A549 (cell line): Measurements from ENCODE around the gene FAM114A2. TPM values are rescaled to one million over a fixed set of nuclear protein-coding genes. Genes with fewer than 3 reads are reported as not detected.
A peak's percentile ranks its signal among the peaks of the same experiment; 100 is the strongest.

Experiments
- ATAC-seq, 2 experiments: fragments of 200-7000 bp in 1 of 2; fragments of >200 bp in 1 of 2; cut with Nextera tagmentation in 1 of 2; cut with Tn5 transposase in 1 of 2; 3 replicates each; pipeline versions ENCODE4 v1.8.0 to v1.9.1; 2018 to 2020; ENCODE audit warnings: mild to moderate bottlenecking in 1 of 2, moderate library complexity in 1 of 2
- CTCF ChIA-PET: fragments of 300-600 bp; sonication (Branson Sonifier 250); formaldehyde crosslinking; extraction: SDS; loops from one replicate; lab custom pipeline; 2021; ENCODE audit warnings: antibody characterized with exemption, inconsistent platforms; lab: Yijun Ruan, JAX
- POLR2A ChIA-PET: fragments of 350-600 bp; formaldehyde crosslinking; extraction: SDS; loops from one replicate; lab custom pipeline; 2021; ENCODE audit warnings: antibody characterized with exemption, inconsistent platforms; lab: Yijun Ruan, JAX
- DNase-seq, 2 experiments: peaks; one replicate each; pipeline versions ENCODE4 v3.0.0 to v3.0.0-alpha.2; 2011 to 2016; ENCODE audit warnings: low read depth in 1 of 2, low spot score in 1 of 2
- FAIRE-seq: peaks from 2 replicates; lab custom pipeline; 2011; peaks lifted over from hg19 to GRCh38; lab: Jason Lieb, UNC
- H3K27ac ChIP-seq, 2 experiments: fragments of >200 bp; sonication (Bioruptor Twin); formaldehyde crosslinking; 3 replicates each; pipeline ENCODE4 v1.5.1; 2016 to 2017
- H3K4me1 ChIP-seq: fragments of >200 bp; sonication (Bioruptor Twin); formaldehyde crosslinking; 3 replicates; pipeline ENCODE4 v1.6.1; 2016
- H3K4me2 ChIP-seq: fragments of >200 bp; sonication (Bioruptor Twin); formaldehyde crosslinking; 3 replicates; pipeline ENCODE4 v1.6.1; 2016
- H3K4me3 ChIP-seq: fragments of >200 bp; sonication (Bioruptor Twin); formaldehyde crosslinking; 3 replicates; pipeline ENCODE4 v1.5.1; 2016
- H3K9me3 ChIP-seq: fragments of >200 bp; sonication (Bioruptor Twin); formaldehyde crosslinking; 3 replicates; pipeline ENCODE4 v1.6.1; 2016
- BHLHE40 ChIP-seq: IDR thresholded peaks from 2 replicates; pipeline ENCODE4 v1.6.1; 2012; ENCODE audit warnings: low read depth, low read length, inconsistent platforms
- CBX2 ChIP-seq: fragments of 200-600 bp; sonication (generic); IDR thresholded peaks from 2 replicates; pipeline ENCODE4 v1.6.1; 2016; ENCODE audit warnings: low read depth, mild to moderate bottlenecking, borderline replicate concordance
- CBX8 ChIP-seq: fragments of 200-600 bp; sonication (generic); IDR thresholded peaks from 2 replicates; pipeline ENCODE4 v1.6.1; 2016
- CHD2 ChIP-seq: fragments of 150-350 bp; IDR thresholded peaks from 2 replicates; pipeline ENCODE4 v1.6.1; 2014; ENCODE audit warnings: low read length; ENCODE audit not compliant: partially characterized antibody
- EHMT2 ChIP-seq: fragments of 200-600 bp; sonication (generic); IDR thresholded peaks from 2 replicates; pipeline ENCODE4 v1.6.1; 2016; ENCODE audit warnings: antibody characterized with exemption, low read depth, mild to moderate bottlenecking, moderate library complexity
- ELK1 ChIP-seq: fragments of 150-350 bp; IDR thresholded peaks from 2 replicates; pipeline ENCODE4 v1.6.1; 2014; ENCODE audit warnings: low read depth, mild to moderate bottlenecking, low read length
- FOSB ChIP-seq: fragments of 250-450 bp; sonication (Bioruptor Pico); IDR thresholded peaks from 2 replicates; pipeline ENCODE4 v1.5.0; 2020; ENCODE audit warnings: mild to moderate bottlenecking, moderate library complexity
- HES2 ChIP-seq: fragments of >200 bp; sonication (Bioruptor Twin); formaldehyde crosslinking; IDR thresholded peaks from 2 replicates; pipeline ENCODE4 v1.6.1; 2016
- HMGXB4 ChIP-seq: fragments of 250-450 bp; sonication (Bioruptor Pico); IDR thresholded peaks from 2 replicates; pipeline ENCODE4 v1.5.0; 2021; ENCODE audit warnings: mild to moderate bottlenecking, moderate library complexity, borderline replicate concordance
- HOXB13 ChIP-seq: fragments of 250-450 bp; sonication (Bioruptor Pico); IDR thresholded peaks from 2 replicates; pipeline ENCODE4 v1.5.0; 2020; ENCODE audit warnings: low read depth, mild to moderate bottlenecking, moderate library complexity
- KDM1A ChIP-seq: fragments of 200-600 bp; sonication (generic); IDR thresholded peaks from 2 replicates; pipeline ENCODE4 v1.6.1; 2016; ENCODE audit warnings: low read depth, mild to moderate bottlenecking
- MAFK ChIP-seq: fragments of 450-650 bp; IDR thresholded peaks from 2 replicates; pipeline ENCODE4 v1.6.1; 2014; ENCODE audit not compliant: partially characterized antibody
- NR3C1 ChIP-seq: fragments of >200 bp; sonication (Bioruptor Twin); formaldehyde crosslinking; IDR thresholded peaks from 3 replicates; pipeline ENCODE4 v1.6.1; 2017
- PHF8 ChIP-seq: fragments of 200-600 bp; sonication (generic); IDR thresholded peaks from 2 replicates; pipeline ENCODE4 v1.6.1; 2016; ENCODE audit warnings: low read depth, mild to moderate bottlenecking, antibody characterized with exemption, moderate library complexity, borderline replicate concordance
- POLR2AphosphoS2 ChIP-seq: conservative IDR thresholded peaks from 2 replicates; pipeline ENCODE4 v1.6.1; 2012; ENCODE audit warnings: low read length, improper control_type of control experiment, inconsistent platforms
- RCOR1 ChIP-seq: fragments of 150-350 bp; IDR thresholded peaks from 2 replicates; pipeline ENCODE4 v1.6.1; 2014; ENCODE audit warnings: antibody characterized with exemption, low read length, low read depth
- REST ChIP-seq: fragments of 200-600 bp; sonication (generic); IDR thresholded peaks from 2 replicates; pipeline ENCODE4 v1.6.1; 2016; ENCODE audit warnings: antibody characterized with exemption, mild to moderate bottlenecking, moderate library complexity
- RFX5 ChIP-seq: fragments of 450-650 bp; IDR thresholded peaks from 2 replicates; pipeline ENCODE4 v1.7.1; 2014; ENCODE audit warnings: antibody characterized with exemption, mild to moderate bottlenecking, moderate library complexity
- polyA plus RNA-seq, 4 experiments: library from polyadenylated mRNA; depleted of rRNA in 3 of 4; stranded (reverse); fragments of >200 nt; fragmentation: RNase III in 1 of 4; extraction: RNeasy Plus Mini Kit Qiagen cat#74134 plus additional on column Dnase treatment in 1 of 4; gene quantifications; 2 replicates in 3 of 4; 3 replicates in 1 of 4; pipeline ENCODE4 v1.2.3, GENCODE V29; 2011 to 2017

Gene FAM114A2
- polyA plus RNA-seq, 2 of the 4 experiments (the other 2 are of a cell fraction), result 14.6 to 21.3 TPM

GRCh38 chr5:153979028-153979783 lies 59.5 kb downstream of the FAM114A2 start (continued):
- TF ChIP-seq REST (no peak), NR3C1 (no peak), FOSB (CRISPR knock-in tag) (no peak), HOXB13 (CRISPR knock-in tag) (no peak)

GRCh38 chr5:153974813-153975163 lies 63.9 kb downstream of the FAM114A2 start:
- CTCF ChIA-PET, result interaction anchor here (0.8 to 5.2 kb wide), 46 partner anchors 9 to 1442 kb away, joined by 3 to 60 read pairs (median 5); no protein-coding TSS in a partner anchor
- FAIRE-seq, result no peak
- no peak overlapping the region for H3K4me2 ChIP-seq
- TF ChIP-seq HES2, result no peak
- no peak for TF ChIP-seq CBX8
- TF ChIP-seq MAFK, result no peak
- TF ChIP-seq PHF8, result no peak
- TF ChIP-seq ELK1, result no peak
- no peak for TF ChIP-seq CHD2
- no peak for TF ChIP-seq RCOR1
- no peak for TF ChIP-seq EHMT2
- no peak for TF ChIP-seq RFX5
- TF ChIP-seq CBX2, result no peak
- no peak for TF ChIP-seq POLR2AphosphoS2
- no peak for TF ChIP-seq HMGXB4 (CRISPR knock-in tag)
- no peak for TF ChIP-seq HOXB13 (CRISPR knock-in tag)
- no peak for TF ChIP-seq BHLHE40
- no peak for TF ChIP-seq KDM1A
- no peak overlapping the region for H3K27ac ChIP-seq
- ATAC-seq, result peak; percentile 28 to 61; a peak in 4 of 6 replicates
- POLR2A ChIA-PET, result no interaction called here
- no peaks in the 10 kb centered on the region for H3K9me3 ChIP-seq
- no peaks in the 10 kb centered on the region for H3K4me1 ChIP-seq
- H3K4me3 ChIP-seq, result no peak overlapping the region
- DNase-seq, result no peak
